ENCODE results near the gene DVL2. TPM values are rescaled to one million over a fixed set of nuclear protein-coding genes. Genes with fewer than 3 reads are reported as not detected.

The DVL2 gene
- total and polyA plus RNA-seq, 2 donors (not counting 1 experiment from before 2014, with no cell fraction given): 8.1 to 91.8 TPM

DNA sequence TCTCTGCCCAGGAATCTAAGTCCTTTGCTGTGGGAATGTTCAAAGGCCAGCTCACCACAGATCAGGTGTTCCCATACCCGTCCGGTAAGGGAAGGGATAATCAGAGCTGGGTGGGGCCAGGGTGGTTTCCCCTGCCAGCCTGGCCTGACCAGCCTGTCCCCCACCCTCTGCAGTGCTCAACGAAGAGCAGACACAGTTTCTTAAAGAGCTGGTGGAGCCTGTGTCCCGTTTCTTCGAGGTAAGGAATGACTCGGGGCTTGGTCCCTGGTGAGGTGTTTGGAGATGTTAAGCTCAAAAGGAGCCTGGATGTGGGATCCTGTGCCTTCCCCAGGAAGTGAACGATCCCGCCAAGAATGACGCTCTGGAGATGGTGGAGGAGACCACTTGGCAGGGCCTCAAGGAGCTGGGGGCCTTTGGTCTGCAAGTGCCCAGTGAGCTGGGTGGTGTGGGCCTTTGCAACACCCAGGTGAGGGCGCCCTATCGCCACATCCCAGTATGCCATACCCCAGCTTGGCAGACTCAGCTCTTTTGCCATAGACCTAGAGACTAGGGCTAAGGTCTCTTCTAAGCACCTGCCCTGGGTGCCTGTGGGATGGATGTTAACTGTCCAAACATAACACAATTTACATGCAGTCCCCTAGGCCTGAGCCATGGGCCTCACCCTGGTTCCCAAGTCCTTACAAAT lies 13.6 kb downstream of the DVL2 start:
- H3K9ac ChIP-seq (ENCODE audit: insufficient read depth, low read length): peak overlapping the region; percentile 75
- H3K79me2 ChIP-seq (ENCODE audit: control insufficient read depth, insufficient read depth, low read length): peaks cover 29% of the 10 kb centered on the region
- H3K27me3 ChIP-seq (ENCODE audit: control insufficient read depth, insufficient read depth, low read length): no peaks in the 10 kb centered on the region
- no peak overlapping the region for H2AFZ ChIP-seq (ENCODE audit: low read length)
- peak overlapping the region; percentile 86 for H3K27ac ChIP-seq (ENCODE audit: insufficient read depth, low read length)
- no peaks in the 10 kb centered on the region for H4K20me1 ChIP-seq (ENCODE audit: control insufficient read depth, extremely low read depth, insufficient read depth, low read length)
- H3K36me3 ChIP-seq (ENCODE audit: control insufficient read depth, insufficient read depth, low read length): peaks cover 25% of the 10 kb centered on the region
- H3K9me3 ChIP-seq (ENCODE audit: control insufficient read depth, insufficient read depth, low read depth, low read length): no peaks in the 10 kb centered on the region
- peak overlapping the region; percentile 46 to 90 (median 71) for H3K4me3 ChIP-seq (replicated peaks in 1 of 4; ENCODE audit: control extremely low read depth in 1 of 4, insufficient read depth in 1 of 4, low read depth in 3 of 4, low read length in 4 of 4)
- H3K4me1 ChIP-seq (ENCODE audit: control insufficient read depth, extremely low read depth, insufficient read depth, low read length): peaks cover 12% of the 10 kb centered on the region
- H3K4me2 ChIP-seq (ENCODE audit: extremely low read depth, insufficient read depth, low read length): peak overlapping the region; percentile 80
- no peak for TF ChIP-seq EZH2 (IDR thresholded peaks at IDR 0.05; ENCODE audit: low read length, missing control alignments)
- TF ChIP-seq, protein P1, sequence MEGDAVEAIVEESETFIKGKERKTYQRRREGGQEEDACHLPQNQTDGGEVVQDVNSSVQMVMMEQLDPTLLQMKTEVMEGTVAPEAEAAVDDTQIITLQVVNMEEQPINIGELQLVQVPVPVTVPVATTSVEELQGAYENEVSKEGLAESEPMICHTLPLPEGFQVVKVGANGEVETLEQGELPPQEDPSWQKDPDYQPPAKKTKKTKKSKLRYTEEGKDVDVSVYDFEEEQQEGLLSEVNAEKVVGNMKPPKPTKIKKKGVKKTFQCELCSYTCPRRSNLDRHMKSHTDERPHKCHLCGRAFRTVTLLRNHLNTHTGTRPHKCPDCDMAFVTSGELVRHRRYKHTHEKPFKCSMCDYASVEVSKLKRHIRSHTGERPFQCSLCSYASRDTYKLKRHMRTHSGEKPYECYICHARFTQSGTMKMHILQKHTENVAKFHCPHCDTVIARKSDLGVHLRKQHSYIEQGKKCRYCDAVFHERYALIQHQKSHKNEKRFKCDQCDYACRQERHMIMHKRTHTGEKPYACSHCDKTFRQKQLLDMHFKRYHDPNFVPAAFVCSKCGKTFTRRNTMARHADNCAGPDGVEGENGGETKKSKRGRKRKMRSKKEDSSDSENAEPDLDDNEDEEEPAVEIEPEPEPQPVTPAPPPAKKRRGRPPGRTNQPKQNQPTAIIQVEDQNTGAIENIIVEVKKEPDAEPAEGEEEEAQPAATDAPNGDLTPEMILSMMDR (conservative IDR thresholded peaks at IDR 0.05 in 1 of 2, IDR thresholded peaks at IDR 0.05 in 1 of 2; ENCODE audit: low read depth in 1 of 2, low read length in 2 of 2): peak; percentile 37 to 42
- peak; percentile 59 to 67 for DNase-seq (ENCODE audit: low read depth in 2 of 2)

DNA sequence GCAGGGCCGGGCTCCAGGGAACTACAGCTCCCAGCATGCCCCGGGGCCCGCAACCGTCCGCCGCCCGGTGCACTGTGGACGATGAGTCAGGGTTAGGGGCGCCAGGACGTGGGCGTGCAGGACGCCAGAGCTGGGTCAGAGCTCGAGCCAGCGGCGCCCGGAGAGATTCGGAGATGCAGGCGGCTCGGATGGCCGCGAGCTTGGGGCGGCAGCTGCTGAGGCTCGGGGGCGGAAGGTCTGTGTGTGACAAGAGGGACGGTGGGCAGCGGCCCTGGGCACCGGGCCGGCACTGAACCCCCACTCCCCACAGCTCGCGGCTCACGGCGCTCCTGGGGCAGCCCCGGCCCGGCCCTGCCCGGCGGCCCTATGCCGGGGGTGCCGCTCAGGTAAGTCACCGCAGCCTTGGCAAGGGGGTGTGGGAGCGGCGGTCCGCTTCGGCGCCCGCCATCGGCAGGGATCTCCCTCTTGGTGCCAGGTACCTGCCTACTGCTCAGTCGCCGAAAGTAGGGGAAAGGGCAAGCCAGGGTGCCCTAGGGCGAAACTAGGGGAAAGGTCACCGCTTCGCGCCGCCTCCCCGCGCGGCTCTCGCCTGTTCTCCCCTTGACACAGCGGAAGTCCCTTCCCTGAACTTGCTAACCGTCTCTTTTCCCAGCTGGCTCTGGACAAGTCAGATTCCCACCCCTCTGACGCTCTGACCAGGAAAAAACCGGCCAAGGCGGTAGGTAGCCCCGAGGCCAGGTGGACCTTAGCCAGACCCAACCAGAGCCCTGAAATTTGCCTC lies 14.3 kb downstream of the DVL2 start, which contains the start of the genes ACADVL and DLG4:
TSS of gene ACADVL (plus strand) at position 127 of the 781 bp plus-strand sequence. CDS start at position 174, 47 bp downstream.
TSS of gene DLG4 (minus strand) at position 25 of the 781 bp plus-strand sequence.
- no peaks in the 10 kb centered on the region for H3K27me3 ChIP-seq (ENCODE audit: control insufficient read depth, insufficient read depth, low read length)
- H3K27ac ChIP-seq (ENCODE audit: insufficient read depth, low read length): peak within 1 kb of the TSS; percentile 86
- H3K36me3 ChIP-seq (ENCODE audit: control insufficient read depth, insufficient read depth, low read length): peaks cover 25% of the 10 kb centered on the region
- peaks cover 16% of the 10 kb centered on the region for H3K4me1 ChIP-seq (ENCODE audit: control insufficient read depth, extremely low read depth, insufficient read depth, low read length)
- TF ChIP-seq, protein P1 (conservative IDR thresholded peaks at IDR 0.05 in 1 of 2, IDR thresholded peaks at IDR 0.05 in 1 of 2; ENCODE audit: low read depth in 1 of 2, low read length in 2 of 2): no peak
- no peak for TF ChIP-seq EZH2 (IDR thresholded peaks at IDR 0.05; ENCODE audit: low read length, missing control alignments)
- H3K4me3 ChIP-seq (replicated peaks in 1 of 4; ENCODE audit: control extremely low read depth in 1 of 4, insufficient read depth in 1 of 4, low read depth in 3 of 4, low read length in 4 of 4): peak within 1 kb of the TSS; percentile 46 to 90 (median 71)
- no peaks in the 10 kb centered on the region for H3K9me3 ChIP-seq (ENCODE audit: control insufficient read depth, insufficient read depth, low read depth, low read length)
- H2AFZ ChIP-seq (ENCODE audit: low read length): no peak within 1 kb of the TSS
- no peaks in the 10 kb centered on the region for H4K20me1 ChIP-seq (ENCODE audit: control insufficient read depth, extremely low read depth, insufficient read depth, low read length)
- peak; percentile 88 to 89 for DNase-seq (ENCODE audit: low read depth in 2 of 2)
- peaks cover 29% of the 10 kb centered on the region for H3K79me2 ChIP-seq (ENCODE audit: control insufficient read depth, insufficient read depth, low read length)
- peak within 1 kb of the TSS; percentile 80 for H3K4me2 ChIP-seq (ENCODE audit: extremely low read depth, insufficient read depth, low read length)
- H3K9ac ChIP-seq (ENCODE audit: insufficient read depth, low read length): peak within 1 kb of the TSS; percentile 75

DNA sequence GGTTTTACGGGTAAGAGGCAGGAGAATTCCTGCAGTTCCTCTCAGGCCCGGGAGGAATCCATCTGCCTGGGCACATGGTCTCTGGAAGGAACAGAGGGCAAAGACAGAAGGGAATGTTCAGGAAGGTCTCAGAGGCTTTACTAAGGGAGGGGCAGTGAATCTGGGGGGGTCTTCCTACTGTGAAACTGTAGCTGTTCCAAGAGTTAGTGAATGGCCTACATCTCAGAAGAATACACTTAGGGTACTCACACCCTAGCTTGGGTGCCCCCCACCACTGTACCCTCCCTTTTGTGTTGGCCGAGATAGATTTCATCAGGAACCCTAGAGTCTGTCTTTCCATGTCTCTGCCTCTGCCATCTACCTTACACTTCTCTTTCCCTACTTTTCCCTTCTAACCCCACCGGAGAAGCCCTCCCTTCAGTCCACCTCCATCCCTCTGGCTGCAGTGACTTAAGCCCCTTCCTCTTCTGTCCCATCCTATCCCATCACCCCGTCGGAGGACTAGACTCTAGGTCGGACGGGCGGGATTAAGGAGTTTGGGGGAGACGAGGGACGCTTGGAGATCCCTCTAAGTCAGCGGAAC lies 15.0 kb downstream of the DVL2 start:
- TF ChIP-seq EZH2 (IDR thresholded peaks at IDR 0.05; ENCODE audit: low read length, missing control alignments): no peak
- Histone ChIP-seq H3K79me2 (ENCODE audit: control insufficient read depth, insufficient read depth, low read length) (peaks cover 29% of the 10 kb centered on the region), H3K9ac (ENCODE audit: insufficient read depth, low read length) (no peak overlapping the region), H3K4me3 (replicated peaks in 1 of 4; ENCODE audit: control extremely low read depth in 1 of 4, insufficient read depth in 1 of 4, low read depth in 3 of 4, low read length in 4 of 4) (peak overlapping the region in 3 of 4 experiments; percentile 2 to 90 (median 79)), H3K9me3 (ENCODE audit: control insufficient read depth, insufficient read depth, low read depth, low read length) (no peaks in the 10 kb centered on the region), H2AFZ (ENCODE audit: low read length) (no peak overlapping the region), H3K27me3 (ENCODE audit: control insufficient read depth, insufficient read depth, low read length) (no peaks in the 10 kb centered on the region), H4K20me1 (ENCODE audit: control insufficient read depth, extremely low read depth, insufficient read depth, low read length) (no peaks in the 10 kb centered on the region), H3K4me2 (ENCODE audit: extremely low read depth, insufficient read depth, low read length) (peak overlapping the region; percentile 5), H3K4me1 (ENCODE audit: control insufficient read depth, extremely low read depth, insufficient read depth, low read length) (peaks cover 16% of the 10 kb centered on the region), H3K36me3 (ENCODE audit: control insufficient read depth, insufficient read depth, low read length) (peaks cover 25% of the 10 kb centered on the region), H3K27ac (ENCODE audit: insufficient read depth, low read length) (peak overlapping the region; percentile 5)
- DNase-seq (ENCODE audit: low read depth in 2 of 2): no peak
